Measurements from ENCODE around the gene SORBS1. TPM values are rescaled to one million over a fixed set of nuclear protein-coding genes. Genes with fewer than 3 reads are reported as not detected.

The SORBS1 gene
- total and polyA plus RNA-seq, 9 of the 15 experiments (the other 6 are each of a cell fraction or from before 2014, with no cell fraction given) = 2.0 to 13.3 (median 6.5) TPM

GRCh38 chr10:95480102-95480900 is 80.9 kb downstream of the SORBS1 start (continued):
- TF ChIP-seq, protein P1, sequence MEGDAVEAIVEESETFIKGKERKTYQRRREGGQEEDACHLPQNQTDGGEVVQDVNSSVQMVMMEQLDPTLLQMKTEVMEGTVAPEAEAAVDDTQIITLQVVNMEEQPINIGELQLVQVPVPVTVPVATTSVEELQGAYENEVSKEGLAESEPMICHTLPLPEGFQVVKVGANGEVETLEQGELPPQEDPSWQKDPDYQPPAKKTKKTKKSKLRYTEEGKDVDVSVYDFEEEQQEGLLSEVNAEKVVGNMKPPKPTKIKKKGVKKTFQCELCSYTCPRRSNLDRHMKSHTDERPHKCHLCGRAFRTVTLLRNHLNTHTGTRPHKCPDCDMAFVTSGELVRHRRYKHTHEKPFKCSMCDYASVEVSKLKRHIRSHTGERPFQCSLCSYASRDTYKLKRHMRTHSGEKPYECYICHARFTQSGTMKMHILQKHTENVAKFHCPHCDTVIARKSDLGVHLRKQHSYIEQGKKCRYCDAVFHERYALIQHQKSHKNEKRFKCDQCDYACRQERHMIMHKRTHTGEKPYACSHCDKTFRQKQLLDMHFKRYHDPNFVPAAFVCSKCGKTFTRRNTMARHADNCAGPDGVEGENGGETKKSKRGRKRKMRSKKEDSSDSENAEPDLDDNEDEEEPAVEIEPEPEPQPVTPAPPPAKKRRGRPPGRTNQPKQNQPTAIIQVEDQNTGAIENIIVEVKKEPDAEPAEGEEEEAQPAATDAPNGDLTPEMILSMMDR (IDR thresholded peaks at IDR 0.05 in 2 of 3, conservative IDR thresholded peaks at IDR 0.05 in 1 of 3; ENCODE audit: insufficient read depth in 2 of 3, low read depth in 1 of 3, low read length in 3 of 3) = peak; percentile 23 to 86 (median 57); a peak in 4 of 6 replicates
- TF ChIP-seq KHSRP (IDR thresholded peaks at IDR 0.05) (no peak), ZNF121 (CRISPR knock-in tag; conservative IDR thresholded peaks at IDR 0.05) (no peak), RFX1 (IDR thresholded peaks at IDR 0.05) (peak; percentile 32; the same call in 1 of the 2 replicates), BRD9 (IDR thresholded peaks at IDR 0.05; ENCODE audit: low read depth, partially characterized antibody) (no peak), HBP1 (CRISPR knock-in tag; IDR thresholded peaks at IDR 0.05) (no peak), CBFA2T3 (IDR thresholded peaks at IDR 0.05) (no peak), FOXK2 (conservative IDR thresholded peaks at IDR 0.05 in 1 of 2, IDR thresholded peaks at IDR 0.05 in 1 of 2; ENCODE audit: low read depth in 2 of 2) (peak in 1 of 2 experiments; percentile 32; a peak in 1 of 4 replicates), RAD21 (CRISPR knock-in tag; conservative IDR thresholded peaks at IDR 0.05 in 1 of 2, IDR thresholded peaks at IDR 0.05 in 1 of 2) (peak; percentile 27 to 29; a peak in 2 of 4 replicates), ETS2 (tag; IDR thresholded peaks at IDR 0.05; ENCODE audit: borderline replicate concordance, poor library complexity, severe bottlenecking) (no peak), SNIP1 (IDR thresholded peaks at IDR 0.05; ENCODE audit: low read depth) (no peak), KDM1A (IDR thresholded peaks at IDR 0.05) (peak; percentile 23 to 37; a peak in 1 of 4 replicates), ZNF23 (CRISPR knock-in tag; IDR thresholded peaks at IDR 0.05) (no peak), KDM2B (CRISPR knock-in tag; IDR thresholded peaks at IDR 0.05) (no peak), FOXJ2 (tag; IDR thresholded peaks at IDR 0.05) (peak; percentile 57; the same call in 1 of the 2 replicates), GABPA (tag; conservative IDR thresholded peaks at IDR 0.05; ENCODE audit: low read depth) (peak; percentile 58), CEBPZ (IDR thresholded peaks at IDR 0.05; ENCODE audit: borderline replicate concordance, low read depth, low read length) (no peak), ZNF253 (CRISPR knock-in tag; conservative IDR thresholded peaks at IDR 0.05) (no peak)
- TF ChIP-seq, protein P2, sequence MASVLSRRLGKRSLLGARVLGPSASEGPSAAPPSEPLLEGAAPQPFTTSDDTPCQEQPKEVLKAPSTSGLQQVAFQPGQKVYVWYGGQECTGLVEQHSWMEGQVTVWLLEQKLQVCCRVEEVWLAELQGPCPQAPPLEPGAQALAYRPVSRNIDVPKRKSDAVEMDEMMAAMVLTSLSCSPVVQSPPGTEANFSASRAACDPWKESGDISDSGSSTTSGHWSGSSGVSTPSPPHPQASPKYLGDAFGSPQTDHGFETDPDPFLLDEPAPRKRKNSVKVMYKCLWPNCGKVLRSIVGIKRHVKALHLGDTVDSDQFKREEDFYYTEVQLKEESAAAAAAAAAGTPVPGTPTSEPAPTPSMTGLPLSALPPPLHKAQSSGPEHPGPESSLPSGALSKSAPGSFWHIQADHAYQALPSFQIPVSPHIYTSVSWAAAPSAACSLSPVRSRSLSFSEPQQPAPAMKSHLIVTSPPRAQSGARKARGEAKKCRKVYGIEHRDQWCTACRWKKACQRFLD (CRISPR knock-in tag; IDR thresholded peaks at IDR 0.05) = no peak
